ENCODE measurements around the gene ALK. TPM values are rescaled to one million over a fixed set of nuclear protein-coding genes. Genes with fewer than 3 reads are reported as not detected.

Gene ALK
- total RNA-seq, 1 experiment from 2014 or later: 14.7 TPM

DNA sequence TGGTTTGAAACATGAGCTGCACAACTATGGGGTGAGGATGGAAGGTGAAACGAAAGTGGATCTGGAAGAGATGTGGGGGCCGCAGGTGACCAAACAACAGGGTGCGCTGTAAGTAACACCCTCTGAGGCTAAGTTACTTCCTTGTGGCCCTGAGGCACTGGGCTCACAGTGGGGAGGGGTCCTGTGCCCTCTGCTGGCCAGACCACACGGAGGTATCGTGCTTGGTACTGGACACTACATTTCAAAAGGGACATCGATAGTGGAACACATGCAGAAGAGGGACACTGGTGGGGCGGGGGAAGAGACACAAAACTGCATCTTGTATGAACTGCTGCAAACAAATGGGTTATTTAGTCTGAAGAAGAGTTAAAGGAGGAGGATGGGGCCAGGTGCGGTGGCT lies 695.6 kb downstream of the ALK start:
- BruUV-seq (replicated peaks): no TSS peak
- no peak overlapping the region for H3K4me3 ChIP-seq (ENCODE audit: low read depth, low read length, poor library complexity, severe bottlenecking)
- intact Hi-C loops (cut with micrococcal nuclease; ENCODE audit: unreplicated experiment): no loop called here
- no peak overlapping the region for H3K27ac ChIP-seq (ENCODE audit: low read depth, low read length, poor library complexity, severe bottlenecking)
- ChIA-PET POLR2A (ENCODE audit: low non-redundant PET) (no interaction called here), CTCF (interaction anchor here (0.7 kb wide), 1 partner anchor 13 kb away, joined by 17 read pairs; no protein-coding TSS in a partner anchor)
- no peaks in the 10 kb centered on the region for H3K27me3 ChIP-seq (replicated peaks; ENCODE audit: insufficient read depth, low read depth, low read length, poor library complexity)
- DNase-seq (ENCODE audit: low spot score): no peak
- no peak for TF ChIP-seq EZH2 (IDR thresholded peaks at IDR 0.05; ENCODE audit: borderline replicate concordance, low read depth, low read length, poor library complexity, severe bottlenecking)
- TF ChIP-seq, protein P1, sequence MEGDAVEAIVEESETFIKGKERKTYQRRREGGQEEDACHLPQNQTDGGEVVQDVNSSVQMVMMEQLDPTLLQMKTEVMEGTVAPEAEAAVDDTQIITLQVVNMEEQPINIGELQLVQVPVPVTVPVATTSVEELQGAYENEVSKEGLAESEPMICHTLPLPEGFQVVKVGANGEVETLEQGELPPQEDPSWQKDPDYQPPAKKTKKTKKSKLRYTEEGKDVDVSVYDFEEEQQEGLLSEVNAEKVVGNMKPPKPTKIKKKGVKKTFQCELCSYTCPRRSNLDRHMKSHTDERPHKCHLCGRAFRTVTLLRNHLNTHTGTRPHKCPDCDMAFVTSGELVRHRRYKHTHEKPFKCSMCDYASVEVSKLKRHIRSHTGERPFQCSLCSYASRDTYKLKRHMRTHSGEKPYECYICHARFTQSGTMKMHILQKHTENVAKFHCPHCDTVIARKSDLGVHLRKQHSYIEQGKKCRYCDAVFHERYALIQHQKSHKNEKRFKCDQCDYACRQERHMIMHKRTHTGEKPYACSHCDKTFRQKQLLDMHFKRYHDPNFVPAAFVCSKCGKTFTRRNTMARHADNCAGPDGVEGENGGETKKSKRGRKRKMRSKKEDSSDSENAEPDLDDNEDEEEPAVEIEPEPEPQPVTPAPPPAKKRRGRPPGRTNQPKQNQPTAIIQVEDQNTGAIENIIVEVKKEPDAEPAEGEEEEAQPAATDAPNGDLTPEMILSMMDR (conservative IDR thresholded peaks at IDR 0.05; ENCODE audit: low read depth, low read length): no peak
- no peaks in the 10 kb centered on the region for H3K9me3 ChIP-seq (ENCODE audit: low read depth, low read length, poor library complexity, severe bottlenecking)
- no peaks in the 10 kb centered on the region for H3K36me3 ChIP-seq (ENCODE audit: insufficient read depth, low read length, poor library complexity, severe bottlenecking)
- H3K4me1 ChIP-seq (ENCODE audit: insufficient read depth, low read length, poor library complexity, severe bottlenecking): peaks cover 9% of the 10 kb centered on the region

DNA sequence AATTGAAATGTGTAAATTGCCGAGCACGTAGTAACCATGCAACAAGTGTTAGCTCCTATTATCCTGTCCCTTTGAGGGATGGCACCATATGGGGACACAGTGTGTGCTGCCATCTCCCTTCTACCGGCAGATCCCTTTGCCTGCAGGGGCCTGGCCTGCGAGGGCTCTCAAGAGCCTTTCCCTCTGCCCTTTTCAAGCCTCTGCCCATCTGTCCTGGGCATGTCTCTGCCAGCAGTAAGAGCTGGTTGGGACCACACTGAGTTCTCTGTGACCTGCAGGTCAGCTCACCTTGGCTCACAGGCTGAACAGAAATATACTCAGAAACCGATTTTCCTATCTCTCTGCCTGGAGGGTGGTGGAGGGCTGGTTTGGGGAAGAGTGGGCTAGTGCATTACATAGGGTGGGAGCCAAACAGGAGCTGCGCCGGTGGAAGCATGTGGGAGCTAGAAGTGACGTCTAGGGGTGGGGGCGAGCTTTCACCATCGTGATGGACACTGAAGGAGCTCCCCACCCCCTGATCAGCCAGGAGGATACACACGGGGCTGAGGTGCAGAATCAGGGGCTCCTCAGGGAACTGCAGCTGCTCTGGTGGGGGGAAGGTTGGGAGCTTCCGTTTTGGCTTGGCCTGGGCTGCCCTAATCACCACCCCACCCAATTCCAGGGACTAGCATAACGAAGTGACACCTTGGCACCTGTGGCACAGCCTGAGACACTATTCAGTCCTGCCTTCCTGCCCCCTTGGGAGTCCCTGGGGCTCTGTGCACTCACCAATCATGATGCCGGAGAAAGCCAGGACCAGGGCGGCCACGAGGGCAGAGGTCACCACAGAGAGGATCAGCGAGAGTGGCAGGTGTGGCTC lies 696.5 kb downstream of the ALK start:
- no peaks in the 10 kb centered on the region for H3K9me3 ChIP-seq (ENCODE audit: low read depth, low read length, poor library complexity, severe bottlenecking)
- no peak for TF ChIP-seq EZH2 (IDR thresholded peaks at IDR 0.05; ENCODE audit: borderline replicate concordance, low read depth, low read length, poor library complexity, severe bottlenecking)
- TF ChIP-seq, protein P1 (conservative IDR thresholded peaks at IDR 0.05; ENCODE audit: low read depth, low read length): no peak
- no peaks in the 10 kb centered on the region for H3K36me3 ChIP-seq (ENCODE audit: insufficient read depth, low read length, poor library complexity, severe bottlenecking)
- H3K4me1 ChIP-seq (ENCODE audit: insufficient read depth, low read length, poor library complexity, severe bottlenecking): peaks cover 9% of the 10 kb centered on the region
- BruUV-seq (replicated peaks): no TSS peak
- H3K27me3 ChIP-seq (replicated peaks; ENCODE audit: insufficient read depth, low read depth, low read length, poor library complexity): no peaks in the 10 kb centered on the region
- intact Hi-C loops (cut with micrococcal nuclease; ENCODE audit: unreplicated experiment): no loop called here
- no peak overlapping the region for H3K4me3 ChIP-seq (ENCODE audit: low read depth, low read length, poor library complexity, severe bottlenecking)
- no peak for DNase-seq (ENCODE audit: low spot score)
- POLR2A ChIA-PET (ENCODE audit: low non-redundant PET): no interaction called here
- CTCF ChIA-PET: no interaction called here
- H3K27ac ChIP-seq (ENCODE audit: low read depth, low read length, poor library complexity, severe bottlenecking): no peak overlapping the region

DNA sequence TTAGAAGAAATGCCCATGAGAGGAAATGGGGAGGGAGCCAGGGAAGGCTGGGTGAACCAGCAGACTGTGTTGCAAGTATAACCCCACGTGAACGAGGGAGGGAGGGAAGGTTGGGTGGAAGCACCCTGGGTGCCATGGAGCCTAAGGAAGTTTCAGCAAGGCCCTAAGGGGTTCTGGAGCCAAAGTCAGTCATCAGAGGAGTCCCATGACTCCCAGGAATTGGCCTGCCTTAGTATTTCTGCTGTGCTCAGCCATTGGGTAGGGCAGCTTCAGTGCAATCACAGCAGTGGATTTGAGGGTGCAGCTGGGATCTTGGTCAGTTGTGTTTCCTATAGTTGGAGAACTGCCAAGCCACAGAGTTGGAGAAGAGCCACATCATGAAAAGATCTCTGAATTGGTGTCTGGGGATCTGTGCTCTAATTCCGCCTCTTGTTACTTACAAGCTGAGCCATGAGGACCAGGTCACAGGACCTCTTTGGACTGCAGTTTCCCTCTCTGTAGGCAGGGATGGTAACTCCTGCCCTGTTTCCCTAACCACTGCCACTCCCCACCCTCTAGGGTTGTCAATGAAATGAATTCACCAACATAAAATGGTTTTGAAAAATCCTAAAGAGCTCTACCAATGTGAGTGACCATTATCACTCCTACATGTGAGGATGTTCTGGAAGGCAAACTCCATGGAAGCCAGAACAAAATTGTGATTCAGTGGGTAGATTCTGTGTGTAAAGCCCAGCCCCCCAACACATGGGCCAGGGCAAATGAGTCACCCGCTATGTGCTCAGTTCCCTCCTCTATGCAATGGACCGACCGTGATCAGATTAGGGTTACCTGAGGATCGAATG lies 697.3 kb downstream of the ALK start:
- Histone ChIP-seq H3K4me1 (ENCODE audit: insufficient read depth, low read length, poor library complexity, severe bottlenecking) (peaks cover 9% of the 10 kb centered on the region), H3K27me3 (replicated peaks; ENCODE audit: insufficient read depth, low read depth, low read length, poor library complexity) (no peaks in the 10 kb centered on the region), H3K27ac (ENCODE audit: low read depth, low read length, poor library complexity, severe bottlenecking) (no peak overlapping the region), H3K4me3 (ENCODE audit: low read depth, low read length, poor library complexity, severe bottlenecking) (no peak overlapping the region), H3K9me3 (ENCODE audit: low read depth, low read length, poor library complexity, severe bottlenecking) (no peaks in the 10 kb centered on the region), H3K36me3 (ENCODE audit: insufficient read depth, low read length, poor library complexity, severe bottlenecking) (no peaks in the 10 kb centered on the region)
- ChIA-PET CTCF (no interaction called here), POLR2A (ENCODE audit: low non-redundant PET) (no interaction called here)
- DNase-seq (ENCODE audit: low spot score): peak; percentile 66
- no TSS peak for BruUV-seq (replicated peaks)
- no peak for TF ChIP-seq EZH2 (IDR thresholded peaks at IDR 0.05; ENCODE audit: borderline replicate concordance, low read depth, low read length, poor library complexity, severe bottlenecking)
- TF ChIP-seq, protein P1 (conservative IDR thresholded peaks at IDR 0.05; ENCODE audit: low read depth, low read length): no peak
- intact Hi-C loops (cut with micrococcal nuclease; ENCODE audit: unreplicated experiment): no loop called here

Data from A673 (cell line).